H1 (cell line): Measurements from ENCODE around the gene KIF5C. TPM values are rescaled to one million over a fixed set of nuclear protein-coding genes. Genes with fewer than 3 reads are reported as not detected.

Experiments
- CTCF ChIA-PET: fragments of 300-600 bp; sonication (Branson Sonifier 250); formaldehyde crosslinking; loops from one replicate; lab custom pipeline; 2021; ENCODE audit not compliant: partially characterized antibody; lab: Charles Lee
- POLR2A ChIA-PET: fragments of 300-600 bp; sonication (Branson Sonifier 250); formaldehyde crosslinking; loops from one replicate; lab custom pipeline; 2021; ENCODE audit warnings: inconsistent platforms; ENCODE audit not compliant: partially characterized antibody; lab: Charles Lee
- DNase-seq, 2 experiments: peaks; one replicate each; pipeline versions ENCODE4 v3.0.0 to v3.0.0-alpha.2; 2010 to 2022; ENCODE audit warnings: low spot score in 2 of 2, low read depth in 1 of 2, mixed read lengths in 1 of 2
- FAIRE-seq: peaks from 2 replicates; lab custom pipeline; 2011; peaks lifted over from hg19 to GRCh38; lab: Jason Lieb, UNC
- H2AFZ ChIP-seq: 2 replicates; pipeline ENCODE4 v1.8.1; 2012; ENCODE audit warnings: low read length, inconsistent platforms
- H2AK5ac ChIP-seq: 2 replicates; pipeline ENCODE4 v1.6.1; 2013; ENCODE audit warnings: low read depth, low read length
- H2BK120ac ChIP-seq: replicated peaks from 2 replicates; pipeline ENCODE3; 2013; ENCODE audit warnings: low read depth, low read length, inconsistent platforms
- H2BK12ac ChIP-seq: 2 replicates; pipeline ENCODE4 v1.6.1; 2013; ENCODE audit warnings: low read depth, low read length
- H2BK15ac ChIP-seq: 2 replicates; pipeline ENCODE4 v1.6.1; 2013; ENCODE audit warnings: low read length
- H2BK20ac ChIP-seq: 2 replicates; pipeline ENCODE4 v1.6.1; 2013; ENCODE audit warnings: low read length
- H2BK5ac ChIP-seq: 2 replicates; pipeline ENCODE4 v1.6.1; 2013; ENCODE audit warnings: low read depth, low read length
- H3K14ac ChIP-seq: 2 replicates; pipeline ENCODE4 v1.6.1; 2013; ENCODE audit warnings: inconsistent platforms; ENCODE audit not compliant: insufficient read length
- H3K18ac ChIP-seq: 2 replicates; pipeline ENCODE4 v1.6.1; 2013; ENCODE audit warnings: low read length; ENCODE audit errors: extremely low read depth
- H3K23ac ChIP-seq: 2 replicates; pipeline ENCODE4 v1.6.1; 2013; ENCODE audit warnings: inconsistent platforms; ENCODE audit not compliant: insufficient read length
- H3K23me2 ChIP-seq: 2 replicates; pipeline ENCODE4 v1.6.1; 2013; ENCODE audit warnings: low read depth, low read length
- H3K27ac ChIP-seq: 2 replicates; pipeline ENCODE4 v1.6.1; 2011; ENCODE audit warnings: low read depth, low read length, inconsistent platforms
- H3K27me3 ChIP-seq, 4 experiments: replicated peaks in 1 of 4; 1 replicate in 1 of 4; 2 replicates in 3 of 4; pipeline versions ENCODE4 v1.6.1 to v1.8.1; 2011 to 2013; ENCODE audit warnings: low read length in 3 of 4, mild to moderate bottlenecking in 3 of 4, inconsistent platforms in 2 of 4, mixed read lengths in 2 of 4, moderate library complexity in 1 of 4; ENCODE audit not compliant: control insufficient read depth in 3 of 4, insufficient read depth in 3 of 4; ENCODE audit errors: extremely low read depth in 1 of 4
- H3K36me3 ChIP-seq, 4 experiments: 2 replicates each; pipeline versions ENCODE4 v1.6.1 to v1.8.1; 2011 to 2013; ENCODE audit warnings: mild to moderate bottlenecking in 4 of 4, low read length in 3 of 4, moderate library complexity in 2 of 4, control low read depth in 1 of 4, inconsistent platforms in 1 of 4; ENCODE audit not compliant: insufficient read depth in 4 of 4, control insufficient read depth in 2 of 4
- H3K4ac ChIP-seq: replicated peaks from 2 replicates; pipeline ENCODE3; 2013; ENCODE audit warnings: low read length, low read depth, mixed read lengths, inconsistent platforms; ENCODE audit not compliant: insufficient read length
- H3K4me1 ChIP-seq, 4 experiments: replicated peaks in 1 of 4; 1 replicate in 1 of 4; 2 replicates in 3 of 4; pipeline versions ENCODE4 v1.6.1 to v1.8.1; 2011 to 2013; ENCODE audit warnings: low read length in 3 of 4, inconsistent platforms in 2 of 4, mixed read lengths in 1 of 4; ENCODE audit not compliant: insufficient read depth in 4 of 4, control insufficient read depth in 3 of 4
- H3K4me2 ChIP-seq, 2 experiments: 2 replicates each; pipeline versions ENCODE4 v1.6.1 to v1.8.1; 2011 to 2013; ENCODE audit warnings: low read depth in 2 of 2, low read length in 2 of 2, control low read depth in 1 of 2, inconsistent platforms in 1 of 2, mild to moderate bottlenecking in 1 of 2; ENCODE audit not compliant: insufficient read depth in 1 of 2
- H3K4me3 ChIP-seq, 4 experiments: fragments of 200-600, 300-600 bp in 1 of 4; sonication (generic), shearing (Covaris generic), sonication (Bioruptor Twin) in 1 of 4; 2 replicates each; pipeline versions ENCODE4 v1.5.1 to v1.8.1; 2011 to 2016; ENCODE audit warnings: low read length in 4 of 4, low read depth in 3 of 4, control low read depth in 2 of 4, inconsistent platforms in 2 of 4, mild to moderate bottlenecking in 2 of 4, mixed read lengths in 1 of 4, moderate library complexity in 1 of 4; ENCODE audit not compliant: insufficient read depth in 2 of 4; ENCODE audit errors: extremely low read depth in 1 of 4
- H3K56ac ChIP-seq: replicated peaks from 2 replicates; pipeline ENCODE3; 2013; ENCODE audit warnings: low read depth, mild to moderate bottlenecking, mixed read lengths, low read length, inconsistent platforms; ENCODE audit not compliant: insufficient read length
- H3K79me1 ChIP-seq: 2 replicates; pipeline ENCODE4 v1.6.1; 2013; ENCODE audit warnings: low read depth, low read length, control low read depth
- H3K79me2 ChIP-seq, 2 experiments: 2 replicates each; pipeline versions ENCODE4 v1.6.1 to v1.8.1; 2012 to 2013; ENCODE audit warnings: low read length in 2 of 2, mild to moderate bottlenecking in 2 of 2, inconsistent platforms in 1 of 2; ENCODE audit not compliant: insufficient read depth in 2 of 2, control insufficient read depth in 1 of 2
- H3K9ac ChIP-seq, 4 experiments: replicated peaks in 1 of 4; 1 replicate in 1 of 4; 2 replicates in 3 of 4; pipeline versions ENCODE4 v1.6.1 to v1.8.1; 2011 to 2013; ENCODE audit warnings: low read depth in 3 of 4, low read length in 3 of 4, control low read depth in 2 of 4, mild to moderate bottlenecking in 2 of 4, moderate library complexity in 2 of 4, inconsistent platforms in 1 of 4; ENCODE audit errors: extremely low read depth in 1 of 4
- H3K9me3 ChIP-seq, 2 experiments: 2 replicates each; pipeline versions ENCODE4 v1.6.1 to v1.8.1; 2012 to 2013; ENCODE audit warnings: mild to moderate bottlenecking in 2 of 2, moderate library complexity in 2 of 2, control low read depth in 1 of 2, inconsistent platforms in 1 of 2, low read depth in 1 of 2, low read length in 1 of 2, mixed read lengths in 1 of 2; ENCODE audit not compliant: insufficient read depth in 2 of 2
- H4K20me1 ChIP-seq, 2 experiments: replicated peaks in 1 of 2; 2 replicates each; pipeline versions ENCODE3 to v1.8.1; 2011 to 2013; ENCODE audit warnings: inconsistent platforms in 2 of 2, low read length in 2 of 2, mild to moderate bottlenecking in 1 of 2; ENCODE audit not compliant: insufficient read depth in 2 of 2, control insufficient read depth in 1 of 2
- H4K5ac ChIP-seq: 2 replicates; pipeline ENCODE4 v1.6.1; 2013; ENCODE audit warnings: low read length, low read depth, mixed read lengths, inconsistent platforms; ENCODE audit not compliant: insufficient read length
- H4K8ac ChIP-seq: 2 replicates; pipeline ENCODE4 v1.8.0; 2013; ENCODE audit warnings: mild to moderate bottlenecking, moderate library complexity, low read length, inconsistent platforms; ENCODE audit not compliant: insufficient read depth; ENCODE audit errors: extremely low read depth
- H4K91ac ChIP-seq: replicated peaks from 2 replicates; pipeline ENCODE3; 2013; ENCODE audit warnings: low read length, mixed read lengths, inconsistent platforms; ENCODE audit not compliant: insufficient read length
- BACH1 ChIP-seq: IDR thresholded peaks from 2 replicates; pipeline ENCODE4 v1.6.1; 2012; ENCODE audit warnings: low read length, improper control_type of control experiment
- CEBPB ChIP-seq: IDR thresholded peaks from 2 replicates; pipeline ENCODE4 v1.6.1; 2012; ENCODE audit warnings: low read depth, low read length
- JUND ChIP-seq: IDR thresholded peaks from 2 replicates; pipeline ENCODE4 v1.6.1; 2011; ENCODE audit warnings: mild to moderate bottlenecking, improper control_type of control experiment, low read length
- WGBS, 2 experiments: shearing (Covaris generic) in 1 of 2; methylation state at CpG; one replicate each; pipeline versions ENCODE4 v1.1.6 to v1.1.7; 2013 to 2015; ENCODE audit warnings: low lambda C conversion rate in 2 of 2, mixed read lengths in 2 of 2, inconsistent platforms in 1 of 2, low coverage in 1 of 2, missing lambda C conversion rate in 1 of 2; ENCODE audit not compliant: insufficient replicate concordance in 2 of 2, insufficient coverage in 1 of 2, insufficient read length in 1 of 2; ENCODE audit errors: extremely low coverage in 1 of 2, missing lambda C conversion rate in 1 of 2; 5-methylcytosine and 5-hydroxymethylcytosine counted together
- polyA plus RNA-seq, 7 experiments: library from polyadenylated mRNA; depleted of rRNA in 3 of 7; stranded (reverse) in 5 of 7; unstranded in 2 of 7; fragments of >200 nt in 5 of 7; fragments of 200-250 nt in 2 of 7; gene quantifications; 1 replicate in 5 of 7; 2 replicates in 1 of 7; 4 replicates in 1 of 7; pipeline versions ENCODE4 v1.2.1 to v1.2.3, GENCODE V29; 2011 to 2013; ENCODE audit warnings: missing spikeins in 2 of 7, mixed read lengths in 2 of 7
- total RNA-seq: library from RNA; stranded (reverse); fragmentation: NEBNext Ultra II Directional; extraction: Animal tissue kit (Norgen Biotek cat#: 25700); gene quantifications from 2 replicates; pipeline ENCODE4 v1.2.1, GENCODE V29; 2021

Gene KIF5C
- total and polyA plus RNA-seq, 2 of the 8 experiments (the other 6 are each of a cell fraction or from before 2014, with no cell fraction given) = 16.3 to 66.4 TPM

GRCh38 chr2:148954536-148954935, 79.5 kb downstream of the KIF5C start:
- 84% methylated on average over 3 of the region's 3 CpGs; no CpG with 5 or more reads in 1 of the 2 experiments for WGBS, 2 experiments
- Histone ChIP-seq H2AFZ (no peak overlapping the region), H3K36me3 (peaks cover 0 to 39% (median 27%) of the 10 kb centered on the region in 4 experiments; a peak in 7 of 8 replicates)

More at GRCh38 chr2:148954536-148954935, 79.5 kb downstream of the KIF5C start:
- H3K4me2 ChIP-seq = no peak overlapping the region
- DNase-seq (no peak), FAIRE-seq (no peak)
- no peak overlapping the region for H2BK20ac ChIP-seq
- no peak overlapping the region for H3K23ac ChIP-seq
- H3K14ac ChIP-seq = no peak overlapping the region
- H3K79me2 ChIP-seq = no peaks in the 10 kb centered on the region
- H4K20me1 ChIP-seq = peaks cover 0 to 2% of the 10 kb centered on the region in 2 experiments
- H3K4ac ChIP-seq = no peak overlapping the region
- H3K4me3 ChIP-seq = no peak overlapping the region
- H2BK120ac ChIP-seq = no peak overlapping the region
- no peak overlapping the region for H4K91ac ChIP-seq
- no peak overlapping the region for H3K56ac ChIP-seq
- H3K27me3 ChIP-seq = no peaks in the 10 kb centered on the region
- no peak overlapping the region for H3K27ac ChIP-seq
- H4K8ac ChIP-seq = no peak overlapping the region
- H3K23me2 ChIP-seq = no peaks in the 10 kb centered on the region
- ChIA-PET CTCF (interaction anchor here (1.0 to 2.4 kb wide), 3 partner anchors 31 to 63 kb away, joined by 3 to 5 read pairs (median 3); no protein-coding TSS in a partner anchor), POLR2A (no interaction called here)
- no peak overlapping the region for H2BK12ac ChIP-seq
- H3K9ac ChIP-seq = no peak overlapping the region
- H2BK15ac ChIP-seq = no peak overlapping the region
- no peak overlapping the region for H2BK5ac ChIP-seq
- H3K9me3 ChIP-seq = no peaks in the 10 kb centered on the region
- H4K5ac ChIP-seq = no peak overlapping the region
- H3K4me1 ChIP-seq = no peaks in the 10 kb centered on the region
- no peaks in the 10 kb centered on the region for H3K79me1 ChIP-seq
- H2AK5ac ChIP-seq = no peak overlapping the region
- no peak for TF ChIP-seq BACH1
- no peak for TF ChIP-seq CEBPB
- TF ChIP-seq JUND = no peak
- H3K18ac ChIP-seq = no peak overlapping the region
